Suprapubic skin (tissue), 3 donors: ENCODE measurements around the gene DNHD1.

Experiments
- POLR2A ChIP-seq, 2 donors: fragments of 450-650 bp; IDR thresholded peaks; one replicate each; pipeline ENCODE4 v1.6.1; 2017; ENCODE audit warnings: antibody characterized with exemption in 2 of 2, mild to moderate bottlenecking in 2 of 2, moderate library complexity in 2 of 2
- TF ChIP-seq, protein P1 (sequence below), 2 donors: fragments of 200-600 bp in 1 of 2; fragments of 450-650 bp in 1 of 2; sonication (generic) in 1 of 2; IDR thresholded peaks; one replicate each; pipeline ENCODE4 v1.5.1; 2016 to 2019; ENCODE audit warnings: antibody characterized with exemption in 2 of 2, mild to moderate bottlenecking in 1 of 2, moderate library complexity in 1 of 2

DNA sequence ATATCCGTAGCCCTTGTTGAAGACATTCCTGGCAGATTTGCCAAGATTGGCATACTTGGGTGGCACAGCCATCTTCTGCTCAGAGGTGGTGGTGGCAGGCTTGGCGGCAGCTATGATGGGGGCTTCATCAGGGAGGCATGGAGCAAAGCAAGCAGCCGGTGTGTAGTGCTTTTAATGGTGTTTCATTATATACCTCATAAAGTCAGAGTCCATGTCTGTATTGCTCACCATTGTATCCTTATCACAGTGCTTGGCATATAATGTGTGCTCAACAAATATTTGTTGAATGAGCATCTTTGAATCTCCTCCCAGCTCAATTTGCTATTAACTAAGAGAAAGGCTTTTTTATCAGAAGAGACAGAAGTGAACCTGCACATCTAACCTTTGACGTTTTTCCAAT lies 7.8 kb upstream of the DNHD1 start:
- TF ChIP-seq, protein P1, sequence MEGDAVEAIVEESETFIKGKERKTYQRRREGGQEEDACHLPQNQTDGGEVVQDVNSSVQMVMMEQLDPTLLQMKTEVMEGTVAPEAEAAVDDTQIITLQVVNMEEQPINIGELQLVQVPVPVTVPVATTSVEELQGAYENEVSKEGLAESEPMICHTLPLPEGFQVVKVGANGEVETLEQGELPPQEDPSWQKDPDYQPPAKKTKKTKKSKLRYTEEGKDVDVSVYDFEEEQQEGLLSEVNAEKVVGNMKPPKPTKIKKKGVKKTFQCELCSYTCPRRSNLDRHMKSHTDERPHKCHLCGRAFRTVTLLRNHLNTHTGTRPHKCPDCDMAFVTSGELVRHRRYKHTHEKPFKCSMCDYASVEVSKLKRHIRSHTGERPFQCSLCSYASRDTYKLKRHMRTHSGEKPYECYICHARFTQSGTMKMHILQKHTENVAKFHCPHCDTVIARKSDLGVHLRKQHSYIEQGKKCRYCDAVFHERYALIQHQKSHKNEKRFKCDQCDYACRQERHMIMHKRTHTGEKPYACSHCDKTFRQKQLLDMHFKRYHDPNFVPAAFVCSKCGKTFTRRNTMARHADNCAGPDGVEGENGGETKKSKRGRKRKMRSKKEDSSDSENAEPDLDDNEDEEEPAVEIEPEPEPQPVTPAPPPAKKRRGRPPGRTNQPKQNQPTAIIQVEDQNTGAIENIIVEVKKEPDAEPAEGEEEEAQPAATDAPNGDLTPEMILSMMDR (IDR thresholded peaks at IDR 0.05): no peak
- TF ChIP-seq POLR2A (IDR thresholded peaks at IDR 0.05): no peak
